ENCODE measurements around the gene CMTM8. TPM values are rescaled to one million over a fixed set of nuclear protein-coding genes. Genes with fewer than 3 reads are reported as not detected.
"Not testable (repeated sequence)": the region's sequence is repeated elsewhere in the genome, so short reads cannot be mapped to it uniquely, and the experiment has no call there.

The CMTM8 gene
- 2.8 and 7.5 TPM in 2 replicates for total RNA-seq

GRCh38 chr3:32238453-32239306, at the start of gene CMTM8:
CMTM8 (plus strand) TSS chr3:32238680; CDS start chr3:32238973, 293 bp downstream.
- DNase-seq (ENCODE audit: low read depth) = no peak

GRCh38 chr3:32189693-32190092, 48.8 kb upstream of the CMTM8 start:
- no peaks in the 10 kb centered on the region for H3K27me3 ChIP-seq (ENCODE audit: control insufficient read depth, insufficient read depth, low read length)
- no peak overlapping the region for H3K4me3 ChIP-seq (ENCODE audit: low read depth, low read length)
- no peak for TF ChIP-seq CTCF (IDR thresholded peaks at IDR 0.05; ENCODE audit: insufficient read depth, low read length, poor library complexity, severe bottlenecking)
- no peak for DNase-seq (ENCODE audit: low read depth)
- no peaks in the 10 kb centered on the region for H3K36me3 ChIP-seq (ENCODE audit: control insufficient read depth, insufficient read depth, low read length)

More at GRCh38 chr3:32238453-32239306, at the start of gene CMTM8:
- no peak for TF ChIP-seq CTCF (IDR thresholded peaks at IDR 0.05; ENCODE audit: insufficient read depth, low read length, poor library complexity, severe bottlenecking)
- no peaks in the 10 kb centered on the region for H3K27me3 ChIP-seq (ENCODE audit: control insufficient read depth, insufficient read depth, low read length)
- peak within 1 kb of the TSS; percentile 77 for H3K4me3 ChIP-seq (ENCODE audit: low read depth, low read length)
- H3K36me3 ChIP-seq (ENCODE audit: control insufficient read depth, insufficient read depth, low read length) = no peaks in the 10 kb centered on the region

- DNase-seq (ENCODE audit: low read depth); H3K4me3 ChIP-seq (ENCODE audit: low read depth, low read length); H3K36me3 ChIP-seq (ENCODE audit: control insufficient read depth, insufficient read depth, low read length); H3K27me3 ChIP-seq (ENCODE audit: control insufficient read depth, insufficient read depth, low read length): not testable (repeated sequence)
These were observed 47.9 kb upstream of the CMTM8 start for GRCh38 chr3:32190556-32190955.

GRCh38 chr3:32193101-32193500, 45.4 kb upstream of the CMTM8 start:
- Histone ChIP-seq H3K36me3 (ENCODE audit: control insufficient read depth, insufficient read depth, low read length) (no peaks in the 10 kb centered on the region), H3K4me3 (ENCODE audit: low read depth, low read length) (no peak overlapping the region), H3K27me3 (ENCODE audit: control insufficient read depth, insufficient read depth, low read length) (no peaks in the 10 kb centered on the region)
- no peak for DNase-seq (ENCODE audit: low read depth)
- TF ChIP-seq CTCF (IDR thresholded peaks at IDR 0.05; ENCODE audit: insufficient read depth, low read length, poor library complexity, severe bottlenecking) = no peak

- Histone ChIP-seq H3K4me3 (ENCODE audit: low read depth, low read length) (no peak overlapping the region), H3K36me3 (ENCODE audit: control insufficient read depth, insufficient read depth, low read length) (no peaks in the 10 kb centered on the region), H3K27me3 (ENCODE audit: control insufficient read depth, insufficient read depth, low read length) (no peaks in the 10 kb centered on the region)
- no peak for DNase-seq (ENCODE audit: low read depth)
- TF ChIP-seq CTCF (IDR thresholded peaks at IDR 0.05; ENCODE audit: insufficient read depth, low read length, poor library complexity, severe bottlenecking) = no peak
These were observed 43.8 kb upstream of the CMTM8 start for GRCh38 chr3:32194653-32195052.

- H3K4me3 ChIP-seq (ENCODE audit: low read depth, low read length) = no peak overlapping the region
- no peak for DNase-seq (ENCODE audit: low read depth)
- no peaks in the 10 kb centered on the region for H3K36me3 ChIP-seq (ENCODE audit: control insufficient read depth, insufficient read depth, low read length)
- H3K27me3 ChIP-seq (ENCODE audit: control insufficient read depth, insufficient read depth, low read length) = no peaks in the 10 kb centered on the region
- TF ChIP-seq CTCF (IDR thresholded peaks at IDR 0.05; ENCODE audit: insufficient read depth, low read length, poor library complexity, severe bottlenecking) = no peak
These were observed 42.4 kb upstream of the CMTM8 start for GRCh38 chr3:32195995-32196540.
